K562 (cell line): ENCODE results near the gene WDR83. TPM values are rescaled to one million over a fixed set of nuclear protein-coding genes. Genes with fewer than 3 reads are reported as not detected.
A peak's percentile ranks its signal among the peaks of the same experiment; 100 is the strongest.

Experiments
- CCNT2 ChIP-seq: IDR thresholded peaks from 2 replicates; pipeline ENCODE4 v1.6.1; 2011; ENCODE audit warnings: borderline replicate concordance, low read depth, mild to moderate bottlenecking, moderate library complexity, mixed read lengths, low read length; ENCODE audit not compliant: insufficient read length; ENCODE audit errors: extremely low read depth
- DPF2 ChIP-seq: fragments of 450-650 bp; IDR thresholded peaks from 2 replicates; pipeline ENCODE4 v1.6.1; 2016
- L3MBTL2 ChIP-seq: fragments of 450-650 bp; IDR thresholded peaks from 2 replicates; pipeline ENCODE4 v1.6.1; 2016; ENCODE audit warnings: mild to moderate bottlenecking, moderate library complexity
- RB1 ChIP-seq: fragments of 450-650 bp; IDR thresholded peaks from 2 replicates; pipeline ENCODE4 v1.6.1; 2017; ENCODE audit warnings: low read depth, mild to moderate bottlenecking
- YY1 ChIP-seq, 3 experiments: IDR thresholded peaks; 2 replicates each; pipeline ENCODE4 v1.6.1; 2011; ENCODE audit warnings: low read length in 2 of 3, mild to moderate bottlenecking in 2 of 3, moderate library complexity in 2 of 3, borderline replicate concordance in 1 of 3, control low read depth in 1 of 3, low read depth in 1 of 3; ENCODE audit not compliant: insufficient read depth in 3 of 3, insufficient replicate concordance in 2 of 3, control insufficient read depth in 1 of 3, insufficient read length in 1 of 3; ENCODE audit errors: extremely low read depth in 1 of 3
- polyA plus RNA-seq, 8 experiments: library from polyadenylated mRNA; depleted of rRNA in 4 of 8; stranded (reverse) in 5 of 8; unstranded in 3 of 8; fragments of >200 nt; fragmentation: Nextera tagmentation in 2 of 8; fragmentation: Illumina TruSeq in 1 of 8; extraction: Ambion mirVana in 2 of 8; extraction: Trizol in 1 of 8; gene quantifications; 2 replicates each; pipeline versions ENCODE4 v1.2.1 to v1.2.3, GENCODE V29; 2011 to 2014; ENCODE audit warnings: inconsistent platforms in 1 of 8, missing spikeins in 1 of 8
- total RNA-seq, 7 experiments: library from RNA; depleted of rRNA in 6 of 7; stranded (reverse); fragments of >200 nt in 6 of 7; fragmentation: Illumina TruSeq in 2 of 7; extraction: Trizol in 2 of 7; gene quantifications; 2 replicates each; pipeline versions ENCODE4 v1.2.1 to v1.2.3, GENCODE V29; 2011 to 2021; ENCODE audit warnings: low replicate concordance in 1 of 7
- TF ChIP-seq, protein P1 (sequence below), 2 experiments: fragments of 450-650 bp; formaldehyde crosslinking in 1 of 2; IDR thresholded peaks; 2 replicates each; pipeline versions ENCODE4 v1.4.0 to v1.6.1; 2014 to 2020; ENCODE audit warnings: mild to moderate bottlenecking in 2 of 2, borderline replicate concordance in 1 of 2, low read depth in 1 of 2
- TF ChIP-seq, protein P2 (sequence below), 3 experiments: IDR thresholded peaks in 2 of 3; conservative IDR thresholded peaks in 1 of 3; 2 replicates each; pipeline ENCODE4 v1.5.1; 2011 to 2012; ENCODE audit warnings: low read length in 3 of 3, mild to moderate bottlenecking in 3 of 3, control low read depth in 2 of 3, improper control_type of control experiment in 1 of 3, inconsistent platforms in 1 of 3, low read depth in 1 of 3, mixed read lengths in 1 of 3, moderate library complexity in 1 of 3; ENCODE audit not compliant: insufficient read depth in 2 of 3
- TF ChIP-seq, protein P3 (sequence below): sonication (generic); formaldehyde crosslinking; IDR thresholded peaks from 2 replicates; pipeline ENCODE4 v1.8.1; 2023; ENCODE audit warnings: mild to moderate bottlenecking, missing genetic modification reagents

The WDR83 gene
- total and polyA plus RNA-seq, 9 of the 15 experiments (the other 6 are each of a cell fraction or from before 2014, with no cell fraction given): 0.52 to 21.3 (median 4.2) TPM

DNA sequence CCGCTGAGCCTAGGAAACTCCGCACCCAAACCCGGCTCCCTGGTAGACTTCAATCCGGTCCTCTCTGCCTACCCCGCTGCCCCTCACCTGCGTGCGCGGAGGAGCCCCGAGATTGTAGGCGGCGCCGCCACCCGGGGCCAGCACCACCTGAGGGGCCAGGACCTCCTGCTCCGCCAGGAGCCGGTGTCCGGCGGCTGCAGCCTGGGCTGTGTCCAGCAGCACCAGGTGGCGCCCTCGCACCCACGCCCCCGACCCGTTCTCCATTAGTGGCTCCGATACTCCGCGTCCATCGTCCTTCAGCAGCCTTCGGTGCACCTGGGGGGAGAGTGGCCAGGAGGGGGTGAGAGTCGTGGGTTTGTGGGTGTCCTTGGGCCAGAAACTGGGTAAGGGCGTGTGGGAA is 18.5 kb upstream of the WDR83 start (continued):
- TF ChIP-seq YY1 (IDR thresholded peaks at IDR 0.05; ENCODE audit: borderline replicate concordance in 1 of 3, control insufficient read depth in 1 of 3, extremely low read depth in 1 of 3, insufficient read depth in 3 of 3, insufficient read length in 1 of 3, insufficient replicate concordance in 2 of 3, low read depth in 1 of 3, low read length in 2 of 3): peak in 1 of 3 experiments; percentile 19
- peak; percentile 35; the same call in 1 of the 2 replicates for TF ChIP-seq RB1
- TF ChIP-seq, protein P1, sequence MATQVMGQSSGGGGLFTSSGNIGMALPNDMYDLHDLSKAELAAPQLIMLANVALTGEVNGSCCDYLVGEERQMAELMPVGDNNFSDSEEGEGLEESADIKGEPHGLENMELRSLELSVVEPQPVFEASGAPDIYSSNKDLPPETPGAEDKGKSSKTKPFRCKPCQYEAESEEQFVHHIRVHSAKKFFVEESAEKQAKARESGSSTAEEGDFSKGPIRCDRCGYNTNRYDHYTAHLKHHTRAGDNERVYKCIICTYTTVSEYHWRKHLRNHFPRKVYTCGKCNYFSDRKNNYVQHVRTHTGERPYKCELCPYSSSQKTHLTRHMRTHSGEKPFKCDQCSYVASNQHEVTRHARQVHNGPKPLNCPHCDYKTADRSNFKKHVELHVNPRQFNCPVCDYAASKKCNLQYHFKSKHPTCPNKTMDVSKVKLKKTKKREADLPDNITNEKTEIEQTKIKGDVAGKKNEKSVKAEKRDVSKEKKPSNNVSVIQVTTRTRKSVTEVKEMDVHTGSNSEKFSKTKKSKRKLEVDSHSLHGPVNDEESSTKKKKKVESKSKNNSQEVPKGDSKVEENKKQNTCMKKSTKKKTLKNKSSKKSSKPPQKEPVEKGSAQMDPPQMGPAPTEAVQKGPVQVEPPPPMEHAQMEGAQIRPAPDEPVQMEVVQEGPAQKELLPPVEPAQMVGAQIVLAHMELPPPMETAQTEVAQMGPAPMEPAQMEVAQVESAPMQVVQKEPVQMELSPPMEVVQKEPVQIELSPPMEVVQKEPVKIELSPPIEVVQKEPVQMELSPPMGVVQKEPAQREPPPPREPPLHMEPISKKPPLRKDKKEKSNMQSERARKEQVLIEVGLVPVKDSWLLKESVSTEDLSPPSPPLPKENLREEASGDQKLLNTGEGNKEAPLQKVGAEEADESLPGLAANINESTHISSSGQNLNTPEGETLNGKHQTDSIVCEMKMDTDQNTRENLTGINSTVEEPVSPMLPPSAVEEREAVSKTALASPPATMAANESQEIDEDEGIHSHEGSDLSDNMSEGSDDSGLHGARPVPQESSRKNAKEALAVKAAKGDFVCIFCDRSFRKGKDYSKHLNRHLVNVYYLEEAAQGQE (IDR thresholded peaks at IDR 0.05; ENCODE audit: borderline replicate concordance): peak; percentile 47; the same call in 1 of the 2 replicates
- TF ChIP-seq, protein P1 (CRISPR knock-in tag; IDR thresholded peaks at IDR 0.05; ENCODE audit: low read depth): no peak
- TF ChIP-seq CCNT2: peak; percentile 29
- TF ChIP-seq, protein P2, sequence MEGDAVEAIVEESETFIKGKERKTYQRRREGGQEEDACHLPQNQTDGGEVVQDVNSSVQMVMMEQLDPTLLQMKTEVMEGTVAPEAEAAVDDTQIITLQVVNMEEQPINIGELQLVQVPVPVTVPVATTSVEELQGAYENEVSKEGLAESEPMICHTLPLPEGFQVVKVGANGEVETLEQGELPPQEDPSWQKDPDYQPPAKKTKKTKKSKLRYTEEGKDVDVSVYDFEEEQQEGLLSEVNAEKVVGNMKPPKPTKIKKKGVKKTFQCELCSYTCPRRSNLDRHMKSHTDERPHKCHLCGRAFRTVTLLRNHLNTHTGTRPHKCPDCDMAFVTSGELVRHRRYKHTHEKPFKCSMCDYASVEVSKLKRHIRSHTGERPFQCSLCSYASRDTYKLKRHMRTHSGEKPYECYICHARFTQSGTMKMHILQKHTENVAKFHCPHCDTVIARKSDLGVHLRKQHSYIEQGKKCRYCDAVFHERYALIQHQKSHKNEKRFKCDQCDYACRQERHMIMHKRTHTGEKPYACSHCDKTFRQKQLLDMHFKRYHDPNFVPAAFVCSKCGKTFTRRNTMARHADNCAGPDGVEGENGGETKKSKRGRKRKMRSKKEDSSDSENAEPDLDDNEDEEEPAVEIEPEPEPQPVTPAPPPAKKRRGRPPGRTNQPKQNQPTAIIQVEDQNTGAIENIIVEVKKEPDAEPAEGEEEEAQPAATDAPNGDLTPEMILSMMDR (IDR thresholded peaks at IDR 0.05 in 2 of 3, conservative IDR thresholded peaks at IDR 0.05 in 1 of 3; ENCODE audit: insufficient read depth in 2 of 3, low read depth in 1 of 3, low read length in 3 of 3): peak; percentile 43 to 56 (median 54)
- TF ChIP-seq, protein P3, sequence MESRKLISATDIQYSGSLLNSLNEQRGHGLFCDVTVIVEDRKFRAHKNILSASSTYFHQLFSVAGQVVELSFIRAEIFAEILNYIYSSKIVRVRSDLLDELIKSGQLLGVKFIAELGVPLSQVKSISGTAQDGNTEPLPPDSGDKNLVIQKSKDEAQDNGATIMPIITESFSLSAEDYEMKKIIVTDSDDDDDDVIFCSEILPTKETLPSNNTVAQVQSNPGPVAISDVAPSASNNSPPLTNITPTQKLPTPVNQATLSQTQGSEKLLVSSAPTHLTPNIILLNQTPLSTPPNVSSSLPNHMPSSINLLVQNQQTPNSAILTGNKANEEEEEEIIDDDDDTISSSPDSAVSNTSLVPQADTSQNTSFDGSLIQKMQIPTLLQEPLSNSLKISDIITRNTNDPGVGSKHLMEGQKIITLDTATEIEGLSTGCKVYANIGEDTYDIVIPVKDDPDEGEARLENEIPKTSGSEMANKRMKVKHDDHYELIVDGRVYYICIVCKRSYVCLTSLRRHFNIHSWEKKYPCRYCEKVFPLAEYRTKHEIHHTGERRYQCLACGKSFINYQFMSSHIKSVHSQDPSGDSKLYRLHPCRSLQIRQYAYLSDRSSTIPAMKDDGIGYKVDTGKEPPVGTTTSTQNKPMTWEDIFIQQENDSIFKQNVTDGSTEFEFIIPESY (CRISPR knock-in tag): peak; percentile 78; the same call in 1 of the 2 replicates
- TF ChIP-seq DPF2: no peak
- peak; percentile 12; the same call in 1 of the 2 replicates for TF ChIP-seq L3MBTL2
